ENCODE results near the gene MSI2. TPM values are rescaled to one million over a fixed set of nuclear protein-coding genes. Genes with fewer than 3 reads are reported as not detected.

MSI2 gene
- total RNA-seq, 1 donor from 2014 or later, result 110 TPM

DNA sequence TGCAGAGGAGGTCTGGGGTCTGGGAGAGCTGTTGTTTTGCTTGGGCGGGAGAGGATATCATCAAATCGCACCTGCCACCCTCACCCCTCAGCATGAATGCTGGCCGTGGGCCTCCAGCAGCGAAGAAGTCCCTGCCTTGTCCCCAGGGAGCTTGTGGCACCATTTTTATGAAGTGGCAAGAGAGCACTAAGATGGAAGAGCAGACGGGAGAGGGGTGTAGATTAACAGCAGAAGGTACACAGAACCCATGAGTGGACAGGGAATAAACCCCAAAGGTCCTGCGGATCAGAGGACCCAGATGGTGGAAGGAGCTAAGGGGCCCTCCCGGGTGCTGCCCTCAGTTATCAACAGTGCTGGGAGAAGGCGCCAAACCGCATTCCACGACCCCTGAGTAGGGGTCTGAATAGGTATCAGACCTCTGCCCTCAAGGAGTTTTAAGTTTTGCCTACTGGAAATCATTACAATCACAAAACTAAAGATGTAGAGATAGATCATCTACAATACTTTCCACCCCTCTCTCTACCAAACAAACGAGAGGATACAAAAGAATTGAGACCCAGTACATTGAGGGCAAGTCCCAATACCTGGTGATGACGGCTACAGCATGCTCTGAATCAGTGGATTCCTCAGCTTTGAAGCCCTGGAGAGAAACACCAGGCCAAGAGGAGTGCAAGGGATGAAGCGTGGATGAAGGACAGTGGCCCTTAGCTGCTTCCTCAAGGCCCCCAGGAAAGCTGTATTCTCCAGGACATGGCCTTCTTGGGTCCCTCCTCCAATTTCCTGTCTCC is 428.6 kb downstream of the MSI2 start:
- DNase-seq (no peak), ATAC-seq (ENCODE audit: poor library complexity) (no peak)
- intact Hi-C loops (cut with DNase I), result no loop called here

DNA sequence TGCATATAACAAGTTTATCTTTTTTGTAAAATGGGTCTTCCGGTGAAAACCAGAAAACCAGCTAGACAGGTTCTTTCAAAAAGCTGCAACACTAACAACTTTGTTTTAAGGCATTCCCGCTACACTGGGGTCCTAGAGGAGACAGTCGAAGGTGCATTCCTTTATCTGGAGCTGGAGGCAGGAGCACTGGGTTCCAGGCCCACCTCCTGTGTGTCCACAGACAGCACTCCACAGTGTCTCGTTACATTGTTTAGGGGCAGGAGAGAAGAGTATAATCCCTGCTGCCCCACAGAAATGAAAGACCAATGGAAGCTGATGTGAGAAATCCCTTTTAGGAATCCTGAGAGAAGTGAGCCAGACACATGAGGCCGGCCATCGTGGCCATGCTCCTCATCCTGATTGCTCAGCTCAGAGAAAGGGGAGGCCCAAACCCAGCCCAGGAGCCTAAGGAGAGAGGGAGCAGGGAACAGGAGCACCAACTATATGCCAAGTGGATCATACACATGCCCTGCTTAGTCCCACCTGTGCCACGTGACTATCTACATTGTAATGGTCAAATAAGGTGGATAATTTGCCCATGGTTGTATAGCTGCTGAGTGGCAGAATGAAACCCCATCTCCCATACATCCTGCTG is 429.3 kb downstream of the MSI2 start:
- ATAC-seq (ENCODE audit: poor library complexity), result no peak
- DNase-seq, result no peak
- intact Hi-C loops (cut with DNase I), result no loop called here

DNA sequence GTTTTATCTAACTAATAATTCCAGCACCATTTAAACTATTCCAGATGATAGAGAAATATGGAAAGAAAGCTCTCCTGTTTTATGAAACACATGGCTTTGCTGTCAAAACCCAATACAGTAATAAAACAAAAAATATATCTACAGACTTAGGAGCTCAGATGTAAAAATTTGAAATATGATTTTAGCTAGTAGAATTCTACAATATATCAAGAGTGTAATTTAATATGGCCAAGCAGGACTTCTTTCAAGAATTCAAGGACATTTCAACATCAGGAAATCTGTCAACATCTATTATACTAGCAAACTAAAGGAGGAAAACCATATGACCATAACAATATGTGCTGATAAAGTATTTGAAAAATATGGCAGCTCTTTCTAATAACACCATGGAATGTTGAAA is 431.3 kb downstream of the MSI2 start:
- intact Hi-C loops (cut with DNase I), result no loop called here
- DNase-seq, result no peak

DNA sequence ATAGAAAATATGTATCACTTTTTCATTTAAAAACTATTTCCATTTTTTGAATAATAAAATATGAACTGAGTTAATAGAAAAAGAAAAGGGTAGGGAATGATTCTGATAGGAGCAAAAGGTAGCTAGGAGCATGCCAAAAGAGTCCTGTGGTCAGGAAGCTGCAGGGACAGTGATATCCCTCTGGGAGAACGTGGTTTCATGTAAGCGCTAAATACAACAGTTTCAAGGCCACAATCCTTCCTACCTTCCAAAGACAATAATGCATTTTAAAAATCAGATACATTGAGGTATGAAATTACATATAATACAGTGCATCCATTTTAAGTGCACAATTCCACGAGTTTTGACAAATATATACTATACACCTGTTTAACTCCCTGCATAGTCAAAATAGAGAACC is 432.9 kb downstream of the MSI2 start:
- DNase-seq (no peak), ATAC-seq (ENCODE audit: poor library complexity) (no peak)
- intact Hi-C loops (cut with DNase I), result no loop called here

More for the DNA sequence above, 431.3 kb downstream of the MSI2 start:
- ATAC-seq (ENCODE audit: poor library complexity), result no peak

DNA sequence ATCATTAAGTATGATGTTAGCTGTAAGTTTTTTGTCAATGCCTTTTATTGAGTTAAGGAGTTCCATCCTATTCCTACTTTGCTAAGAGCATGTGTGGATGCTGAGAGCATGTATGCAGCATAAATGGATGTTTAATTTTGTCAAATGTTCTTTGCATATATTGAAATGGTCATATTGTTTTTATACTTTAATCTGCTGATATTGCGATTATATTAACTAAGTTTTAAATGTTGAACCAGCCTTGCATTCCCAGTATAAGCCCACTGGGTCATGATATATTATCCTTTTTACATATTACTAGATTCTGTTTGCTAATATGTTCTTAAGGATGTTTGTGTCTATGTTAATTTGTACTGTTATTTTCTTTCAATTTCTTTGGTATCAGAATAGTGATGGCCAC is 435.6 kb downstream of the MSI2 start:
- intact Hi-C loops (cut with DNase I), result no loop called here
- DNase-seq (no peak), ATAC-seq (ENCODE audit: poor library complexity) (no peak)

DNA sequence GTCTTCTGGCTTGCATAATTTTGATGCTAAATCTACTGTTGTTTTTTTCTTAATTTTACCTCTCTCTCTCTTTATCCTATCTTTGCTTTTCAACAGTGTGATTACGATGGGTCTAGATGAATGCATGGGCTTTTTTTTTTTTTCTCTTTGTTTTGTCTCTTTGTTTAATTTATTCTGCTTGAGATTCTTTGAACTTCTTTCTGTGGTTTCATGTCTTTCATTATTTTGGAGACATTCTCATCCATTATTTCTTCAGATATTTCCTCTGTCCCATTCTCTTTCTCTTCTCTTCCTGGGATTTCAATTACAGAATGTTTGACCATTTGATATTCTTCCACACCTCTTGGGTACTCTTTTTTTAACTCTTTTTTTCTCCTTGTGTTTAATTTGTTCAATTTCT is 436.4 kb downstream of the MSI2 start:
- intact Hi-C loops (cut with DNase I), result no loop called here
- ATAC-seq (ENCODE audit: poor library complexity), result no peak
- DNase-seq, result no peak

DNA sequence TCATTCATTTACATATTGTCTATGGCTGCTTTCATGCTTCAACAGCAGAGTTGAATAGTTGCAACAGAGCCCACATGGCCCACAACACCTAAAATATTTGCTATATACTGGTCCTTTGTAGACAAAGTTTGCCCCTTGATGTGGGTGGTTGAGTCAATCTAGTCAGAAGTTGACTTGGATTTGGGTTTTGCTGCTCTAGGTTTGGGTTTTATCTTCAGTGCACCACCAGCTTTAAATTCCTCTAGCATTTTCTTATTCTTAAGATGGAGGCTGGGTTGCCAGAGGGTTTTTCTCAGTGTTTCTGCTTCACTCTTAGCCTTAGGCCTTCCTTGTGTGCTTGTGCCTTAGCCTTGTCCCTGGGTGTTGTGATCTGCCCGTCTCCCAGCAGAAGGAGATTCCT is 437.7 kb downstream of the MSI2 start:
- intact Hi-C loops (cut with DNase I), result no loop called here
- DNase-seq (no peak), ATAC-seq (ENCODE audit: poor library complexity) (no peak)

DNA sequence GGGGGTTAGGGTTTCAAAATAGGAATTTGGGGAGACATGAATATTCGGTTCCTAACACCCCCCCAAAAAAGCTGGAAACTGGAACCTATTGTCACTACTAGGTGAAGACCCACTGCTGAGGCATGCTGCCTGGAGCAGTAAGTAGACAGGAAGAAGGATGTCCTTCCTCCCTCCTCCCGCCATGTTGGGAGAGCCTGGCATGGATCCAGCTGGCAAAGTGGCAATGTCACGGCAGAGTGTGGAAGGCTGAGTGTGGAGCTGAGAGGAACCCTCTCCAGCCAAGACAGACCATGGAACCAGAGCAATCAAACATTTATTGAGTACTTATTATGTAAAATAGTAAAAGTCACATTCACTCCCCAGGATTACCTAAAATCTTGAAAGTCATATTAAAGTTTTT is 439.7 kb downstream of the MSI2 start:
- intact Hi-C loops (cut with DNase I), result no loop called here
- DNase-seq (no peak), ATAC-seq (ENCODE audit: poor library complexity) (no peak)

DNA sequence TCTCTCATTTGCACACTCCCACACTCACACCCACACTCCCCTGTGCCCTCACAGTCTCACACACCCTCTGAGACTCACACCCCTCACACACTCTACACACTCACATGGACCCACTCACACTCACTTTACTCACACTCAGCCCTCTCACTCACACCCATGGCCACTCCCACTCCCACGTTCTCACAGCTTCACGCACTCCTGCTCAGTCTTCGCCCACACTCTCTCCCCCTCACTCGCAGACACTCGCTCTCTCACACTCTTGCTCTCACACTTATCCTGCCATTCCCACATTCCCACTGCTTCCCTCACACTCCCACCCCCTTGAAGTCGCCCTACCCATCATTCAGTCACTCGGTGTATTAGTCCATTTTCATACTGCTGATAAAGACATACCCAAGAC is 440.9 kb downstream of the MSI2 start:
- intact Hi-C loops (cut with DNase I), result no loop called here
- DNase-seq (no peak), ATAC-seq (ENCODE audit: poor library complexity) (no peak)

DNA sequence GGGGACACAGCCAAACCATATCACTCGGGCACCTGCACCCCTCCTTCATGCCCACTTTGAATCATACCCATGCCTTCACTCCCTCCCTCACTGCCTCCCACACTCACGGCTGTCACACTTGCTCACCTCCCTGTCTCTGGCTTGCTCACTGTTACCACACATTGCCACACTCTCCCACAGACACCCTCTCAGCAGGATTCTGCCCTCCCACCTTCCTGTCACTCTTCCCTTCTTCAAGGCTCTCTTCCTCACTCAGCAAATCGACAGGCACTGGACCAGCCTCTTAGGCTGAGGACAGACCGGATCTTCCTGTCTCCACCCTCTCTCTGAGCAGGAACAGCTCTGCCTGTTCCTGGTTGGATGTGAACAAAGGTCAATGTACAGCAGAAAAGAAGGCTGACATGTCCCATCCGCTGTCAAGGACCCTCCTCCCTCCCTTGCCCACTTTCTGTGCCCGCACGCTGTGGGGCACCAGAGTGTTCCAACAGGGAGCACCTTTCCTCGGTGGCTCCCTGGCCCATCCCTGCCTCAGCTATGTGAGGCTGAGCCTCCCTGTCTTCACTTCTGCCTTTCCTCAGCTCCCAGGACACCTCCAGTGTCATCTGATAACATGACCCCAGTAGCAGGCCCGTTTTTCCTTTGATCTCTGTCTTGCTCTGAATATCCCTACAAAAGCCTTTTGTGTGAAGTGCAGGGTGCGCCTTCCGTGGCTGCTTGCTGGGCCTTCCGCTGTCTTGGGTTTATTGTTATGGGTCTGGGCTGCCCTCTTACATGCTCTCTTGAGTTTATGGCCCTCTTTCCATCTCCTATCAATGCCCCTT is 441.8 kb downstream of the MSI2 start:
- intact Hi-C loops (cut with DNase I), result no loop called here
- no peak for ATAC-seq (ENCODE audit: poor library complexity)
- DNase-seq, result no peak

DNA sequence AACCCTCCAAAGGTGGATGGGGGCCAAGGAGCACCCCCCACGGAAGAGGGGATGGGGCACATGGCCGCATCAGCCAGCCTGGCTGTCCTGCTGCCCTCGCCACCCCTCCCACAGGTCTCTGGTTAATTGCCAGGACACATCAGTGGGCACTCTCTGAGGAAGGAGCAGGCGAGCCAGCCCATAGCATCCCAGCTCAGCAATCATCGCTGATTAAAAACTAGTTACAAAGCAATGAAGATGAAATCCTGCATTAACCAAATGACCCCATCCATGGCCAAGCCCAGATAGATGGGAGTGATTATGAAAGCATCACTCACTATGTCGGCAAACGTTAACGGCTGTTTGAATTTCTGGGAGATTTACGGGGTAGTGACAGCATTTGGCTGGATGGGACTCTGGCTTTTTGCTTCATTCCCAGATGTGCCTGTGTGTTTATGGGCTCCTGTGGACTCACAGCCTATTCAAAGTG is 443.5 kb downstream of the MSI2 start:
- intact Hi-C loops (cut with DNase I), result no loop called here
- ATAC-seq (ENCODE audit: poor library complexity), result no peak
- no peak for DNase-seq

DNA sequence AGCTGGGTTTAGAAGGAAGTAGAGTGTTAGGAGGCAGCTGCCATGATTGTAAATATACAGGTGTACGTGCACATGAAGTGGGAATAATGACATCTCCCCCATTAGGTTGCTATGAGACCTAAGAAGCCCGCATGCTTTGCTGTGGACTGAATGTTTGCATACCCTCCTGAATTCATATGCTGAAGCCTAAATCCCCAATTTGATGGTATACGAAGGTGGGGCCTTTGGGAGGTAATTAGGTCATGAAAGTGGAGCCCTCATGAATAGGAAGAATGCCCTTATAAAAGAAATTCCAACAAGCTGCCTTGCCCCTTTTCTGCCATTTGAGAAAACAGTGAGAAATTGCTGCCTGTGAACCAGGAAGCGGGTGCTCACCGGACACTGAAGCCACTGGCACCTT is 444.8 kb downstream of the MSI2 start:
- intact Hi-C loops (cut with DNase I), result no loop called here
- DNase-seq (no peak), ATAC-seq (ENCODE audit: poor library complexity) (no peak)

DNA sequence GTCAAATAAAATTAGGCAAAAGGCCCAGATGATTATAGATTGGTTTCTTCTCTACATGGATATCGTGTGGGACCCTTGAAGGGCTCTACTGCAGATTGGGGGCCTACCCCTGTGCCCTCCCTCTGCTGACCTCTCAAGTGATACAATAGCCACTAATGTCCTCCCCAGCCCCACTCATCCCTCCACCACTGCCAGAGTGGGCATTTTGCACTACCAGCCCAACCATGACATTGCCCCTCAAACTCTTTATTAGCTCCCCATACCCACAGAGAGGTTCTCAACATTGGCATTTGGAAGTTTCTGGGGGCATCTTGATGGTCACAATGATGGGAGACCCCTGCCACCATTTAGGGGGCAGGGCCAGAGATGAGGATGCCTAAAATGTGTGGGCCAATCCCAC is 446.9 kb downstream of the MSI2 start:
- ATAC-seq (ENCODE audit: poor library complexity) (no peak), DNase-seq (no peak)
- intact Hi-C loops (cut with DNase I), result no loop called here

DNA sequence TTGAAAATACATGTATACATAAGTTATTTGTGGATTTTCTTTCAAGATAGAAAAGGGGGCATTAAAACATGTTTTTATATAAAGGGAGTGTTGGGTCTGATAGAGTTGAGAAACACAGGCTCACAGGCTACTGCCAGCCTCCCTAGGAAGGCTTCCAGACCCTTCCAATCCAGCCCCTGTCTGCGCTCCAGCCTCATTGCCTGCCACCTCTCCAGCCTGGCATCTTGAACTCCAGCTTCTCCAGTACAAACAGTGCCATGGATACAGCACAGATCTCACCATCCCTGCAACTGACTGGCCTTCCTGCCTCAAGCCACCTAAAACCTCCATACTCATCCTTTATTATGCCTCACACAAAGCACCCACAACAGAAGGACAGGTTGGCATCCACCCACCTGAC is 448.1 kb downstream of the MSI2 start:
- DNase-seq, result no peak
- intact Hi-C loops (cut with DNase I), result no loop called here
- ATAC-seq (ENCODE audit: poor library complexity), result no peak

DNA sequence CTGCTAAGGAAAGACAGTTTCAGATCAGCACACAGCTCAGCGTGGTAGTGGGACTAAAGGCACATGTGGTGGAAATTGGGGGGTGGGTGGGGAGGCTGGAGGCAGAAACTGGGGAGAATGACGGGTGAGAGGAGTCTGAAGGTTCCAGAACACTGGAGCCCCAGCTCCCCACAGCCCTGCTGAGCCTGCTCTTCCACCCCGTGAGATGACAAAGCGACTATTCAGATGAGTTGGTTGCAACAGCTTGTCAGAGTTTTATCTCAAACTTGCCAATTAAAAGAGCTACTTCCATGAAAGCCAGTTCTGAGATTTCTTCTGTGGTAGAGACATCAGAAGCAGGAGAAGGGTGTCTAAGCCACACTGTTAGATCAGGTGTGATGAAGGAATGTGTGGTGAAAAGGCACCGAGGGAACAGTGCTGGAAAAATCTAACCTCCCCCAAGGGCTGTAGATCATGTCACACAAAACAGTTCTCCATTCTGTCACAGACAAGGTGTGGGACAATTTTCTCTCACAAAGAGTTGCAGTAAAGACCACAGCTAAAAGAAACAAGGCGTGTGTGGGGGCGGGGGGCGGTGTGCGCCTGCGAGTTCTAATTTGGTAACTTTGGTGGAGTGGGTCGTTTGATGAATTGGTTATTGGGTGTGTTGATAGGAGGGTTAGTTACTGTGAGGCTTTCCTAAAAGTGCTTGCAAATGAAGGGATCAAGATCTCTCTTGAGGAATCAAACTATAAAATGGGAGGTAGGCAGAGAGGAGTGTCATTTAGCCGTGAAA is 449.8 kb downstream of the MSI2 start:
- DNase-seq (no peak), ATAC-seq (ENCODE audit: poor library complexity) (no peak)
- intact Hi-C loops (cut with DNase I), result no loop called here

DNA sequence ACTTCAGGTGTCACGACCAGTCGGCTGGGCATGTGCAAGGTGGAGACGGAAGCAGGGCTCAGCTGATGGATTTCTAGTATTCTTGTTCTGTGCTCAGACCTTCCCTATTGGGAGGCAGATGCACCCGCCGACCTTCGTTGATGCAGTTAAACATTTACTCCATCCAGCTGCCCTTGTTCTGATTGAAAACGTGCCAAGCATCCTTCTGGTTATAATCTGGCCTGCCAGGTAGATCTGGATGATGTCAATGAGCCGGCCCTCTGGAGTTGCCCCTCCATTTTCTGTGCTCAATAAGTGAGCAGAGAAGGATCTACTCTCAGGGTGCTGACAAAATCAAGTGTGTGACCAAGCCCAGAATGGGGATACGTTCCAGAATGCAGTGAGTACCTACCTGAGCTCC is 450.4 kb downstream of the MSI2 start:
- intact Hi-C loops (cut with DNase I), result no loop called here
- no peak for ATAC-seq (ENCODE audit: poor library complexity)

DNA sequence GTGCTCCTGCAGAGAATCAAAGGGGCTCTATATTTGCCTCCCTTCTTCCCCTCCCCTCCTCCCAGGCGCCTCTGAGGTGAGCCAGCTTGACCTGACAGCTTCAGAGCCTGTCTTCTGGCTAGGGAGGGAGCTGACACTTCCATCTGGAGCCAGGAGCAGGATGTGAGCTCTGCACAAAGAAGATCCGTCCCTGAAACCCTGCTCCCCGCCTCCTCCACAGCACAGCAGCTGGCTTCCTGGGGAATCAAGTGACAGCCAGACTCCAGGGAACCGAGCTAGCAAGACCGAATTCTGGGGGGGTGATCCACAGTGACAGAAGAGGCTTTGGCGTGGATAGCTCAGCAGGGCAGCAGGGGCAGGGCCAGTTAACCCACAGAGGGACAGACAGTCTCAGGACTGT is 451.6 kb downstream of the MSI2 start:
- intact Hi-C loops (cut with DNase I), result no loop called here
- no peak for DNase-seq
- peak; percentile 45 for ATAC-seq (ENCODE audit: poor library complexity)

More for the DNA sequence above, 450.4 kb downstream of the MSI2 start:
- DNase-seq, result no peak

DNA sequence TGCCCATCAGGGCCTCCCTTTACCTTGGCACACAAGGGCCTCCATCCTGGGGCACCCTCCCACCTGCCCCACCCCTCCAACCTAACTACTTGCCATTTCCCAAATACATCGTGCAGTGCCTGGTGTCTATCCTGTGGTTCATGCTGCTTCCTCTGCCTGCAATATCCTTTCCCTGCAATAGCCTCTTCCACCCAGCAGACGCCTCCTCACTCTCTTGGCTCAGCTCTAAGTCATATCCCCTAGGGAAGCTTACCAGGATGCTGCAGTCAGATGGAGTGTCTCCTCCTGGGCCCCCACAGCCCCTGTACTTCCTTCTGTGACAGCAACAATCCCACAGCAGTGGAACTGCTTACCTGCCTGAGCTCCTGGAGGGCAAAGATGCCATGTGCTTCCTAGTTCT is 452.1 kb downstream of the MSI2 start:
- ATAC-seq (ENCODE audit: poor library complexity), result no peak
- intact Hi-C loops (cut with DNase I), result no loop called here
- DNase-seq, result no peak

DNA sequence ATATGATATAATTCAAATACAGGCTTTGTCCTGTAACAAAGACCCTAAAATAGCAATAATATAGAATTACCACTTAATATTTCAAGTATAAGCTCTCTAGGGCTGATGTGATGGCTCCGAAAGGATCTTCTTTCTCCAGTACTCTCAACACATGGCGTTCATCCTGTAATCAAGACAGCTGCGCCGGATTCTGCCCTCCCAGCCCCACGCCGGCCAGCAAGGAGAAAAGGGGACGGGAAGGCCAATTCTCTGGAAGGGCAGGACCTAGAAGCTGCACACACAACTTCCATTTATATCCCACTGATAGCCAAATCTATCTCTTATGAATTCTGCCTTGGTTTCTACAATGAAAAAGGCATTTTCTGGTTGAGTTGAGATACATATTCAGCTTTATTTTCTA is 456.8 kb downstream of the MSI2 start:
- ATAC-seq (ENCODE audit: poor library complexity), result no peak
- intact Hi-C loops (cut with DNase I), result no loop called here
- DNase-seq, result no peak

Measured in Right ventricle myocardium superior (tissue), 1 donor.